SK-MEL-5 (cell line): ENCODE results near the gene AGBL5. TPM values are rescaled to one million over a fixed set of nuclear protein-coding genes. Genes with fewer than 3 reads are reported as not detected.
A peak's percentile ranks its signal among the peaks of the same experiment; 100 is the strongest.
"Not testable (repeated sequence)": the region's sequence is repeated elsewhere in the genome, so short reads cannot be mapped to it uniquely, and the experiment has no call there.

ENCODE experiments used
- DNase-seq: peaks from one replicate; pipeline ENCODE4 v3.0.0-alpha.2; 2016; ENCODE audit warnings: low read depth, low spot score
- in situ Hi-C: cut with HindIII; loops from 2 replicates; pipeline ENCODE4 v1.10.0; 2016; ENCODE audit warnings: low sequenced_read_pairs, high pct_unique_total_duplicates, low pct_unique_long_range_greater_than_20kb
- total RNA-seq: library from RNA; depleted of rRNA; stranded (reverse); fragments of >200 nt; shearing (Covaris generic); gene quantifications from 2 replicates; pipeline ENCODE4 v1.2.3, GENCODE V29; 2014

Gene AGBL5
- total RNA-seq, 1 experiment from 2014 or later = 30.7 TPM

- in situ Hi-C loops = no loop called here
- no peak for DNase-seq
Measured at GRCh38 chr2:27095427-27095744, 43.9 kb downstream of the AGBL5 start.

- in situ Hi-C loops = no loop called here
- DNase-seq = peak; percentile 75
Measured at GRCh38 chr2:27095745-27096651, 44.5 kb downstream of the AGBL5 start.

- DNase-seq = no peak
- in situ Hi-C loops = no loop called here
Measured at GRCh38 chr2:27096748-27097297, 45.4 kb downstream of the AGBL5 start.

GRCh38 chr2:27097341-27097740, 45.9 kb downstream of the AGBL5 start:
- DNase-seq = no peak
- in situ Hi-C loops = no loop called here

GRCh38 chr2:27099334-27099955, 48.0 kb downstream of the AGBL5 start:
- in situ Hi-C loops = no loop called here
- DNase-seq = no peak

GRCh38 chr2:27100036-27100435, 48.6 kb downstream of the AGBL5 start:
- in situ Hi-C loops = no loop called here

GRCh38 chr2:27102329-27102728, 50.9 kb downstream of the AGBL5 start:
- DNase-seq = no peak
- in situ Hi-C loops = no loop called here

More at GRCh38 chr2:27100036-27100435, 48.6 kb downstream of the AGBL5 start:
- DNase-seq = no peak

GRCh38 chr2:27105981-27106380, 54.5 kb downstream of the AGBL5 start:
- in situ Hi-C loops = no loop called here
- DNase-seq = no peak

GRCh38 chr2:27108221-27108620, 56.8 kb downstream of the AGBL5 start:
- in situ Hi-C loops = no loop called here
- DNase-seq = no peak

- DNase-seq = no peak
- in situ Hi-C loops = no loop called here
Measured at GRCh38 chr2:27109083-27109482, 57.6 kb downstream of the AGBL5 start.

GRCh38 chr2:27110603-27111352, 59.3 kb downstream of the AGBL5 start:
- in situ Hi-C loops, DNase-seq: not testable (repeated sequence)

- in situ Hi-C loops, DNase-seq: not testable (repeated sequence)
Measured at GRCh38 chr2:27111392-27112078, 60.1 kb downstream of the AGBL5 start.

GRCh38 chr2:27115519-27115918, 64.1 kb downstream of the AGBL5 start:
- in situ Hi-C loops = no loop called here
- no peak for DNase-seq

GRCh38 chr2:27117995-27118524, 66.6 kb downstream of the AGBL5 start:
- in situ Hi-C loops = no loop called here

GRCh38 chr2:27118525-27119329, 67.3 kb downstream of the AGBL5 start, which contains the start of gene CGREF1:
Gene CGREF1 (minus strand): TSS chr2:27119128. CDS start chr2:27104366, 14,762 bp downstream.
- no peak for DNase-seq
- in situ Hi-C loops = no loop called here

More at GRCh38 chr2:27117995-27118524, 66.6 kb downstream of the AGBL5 start:
- DNase-seq = no peak

- in situ Hi-C loops, DNase-seq: not testable (repeated sequence)
Measured at GRCh38 chr2:27119330-27119670, 67.8 kb downstream of the AGBL5 start.
